22Rv1 (cell line): ENCODE results near the gene CLCF1.

Experiments
- H3K27ac ChIP-seq: fragments of 450-650 bp; 2 replicates; pipeline ENCODE4 v1.5.1; 2017
- CTCF ChIP-seq: fragments of 450-650 bp; IDR thresholded peaks from 2 replicates; pipeline ENCODE4 v1.5.1; 2017; ENCODE audit warnings: mild to moderate bottlenecking
- ZFX ChIP-seq: fragments of 450-650 bp; IDR thresholded peaks from 2 replicates; pipeline ENCODE4 v1.6.1; 2017; ENCODE audit warnings: antibody characterized with exemption, borderline replicate concordance

CLCF1 gene

DNA sequence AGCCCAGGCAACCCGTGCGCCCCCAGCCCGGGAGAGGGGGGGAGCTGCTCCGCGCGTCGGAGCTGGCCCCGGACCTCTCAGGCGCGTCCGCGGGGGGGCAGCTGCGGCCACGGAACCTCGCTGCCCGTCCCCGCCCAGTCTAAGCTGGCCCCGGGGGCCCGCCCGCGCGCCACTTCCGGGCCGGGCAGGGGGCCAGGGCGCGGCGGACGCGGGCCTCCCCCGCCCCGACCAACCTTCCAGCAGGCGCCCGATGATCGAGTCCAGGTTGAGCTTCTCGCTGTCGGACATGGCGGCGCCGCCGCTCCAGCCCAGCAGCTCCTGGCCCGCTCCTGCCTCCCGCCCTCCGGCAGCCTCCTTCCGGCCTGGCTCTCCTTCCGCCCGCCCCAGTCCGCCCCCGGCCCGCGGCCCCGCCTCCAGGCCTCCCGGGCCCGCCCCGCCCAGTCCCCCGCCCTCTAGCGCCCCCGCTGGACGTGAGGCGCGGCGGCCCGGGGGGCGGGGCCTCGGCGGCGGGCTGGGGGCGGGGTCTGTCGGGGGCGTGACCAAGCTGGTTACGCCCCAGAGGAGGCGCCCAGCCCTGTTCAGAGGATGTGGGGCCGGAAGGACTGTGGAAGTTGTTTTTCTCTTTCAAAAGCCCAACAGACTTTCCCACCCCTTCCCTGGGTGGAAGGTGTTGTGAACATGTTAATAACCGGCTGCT, 28.2 kb upstream of the CLCF1 start, which contains the start of gene PPP1CA:
Gene PPP1CA (minus strand): TSS at position 364 of the 697 bp plus-strand sequence. CDS start 76 bp downstream, at position 288.
- H3K27ac ChIP-seq: peak within 1 kb of the TSS; percentile 96
- TF ChIP-seq CTCF (peak; percentile 92), ZFX (no peak)

DNA sequence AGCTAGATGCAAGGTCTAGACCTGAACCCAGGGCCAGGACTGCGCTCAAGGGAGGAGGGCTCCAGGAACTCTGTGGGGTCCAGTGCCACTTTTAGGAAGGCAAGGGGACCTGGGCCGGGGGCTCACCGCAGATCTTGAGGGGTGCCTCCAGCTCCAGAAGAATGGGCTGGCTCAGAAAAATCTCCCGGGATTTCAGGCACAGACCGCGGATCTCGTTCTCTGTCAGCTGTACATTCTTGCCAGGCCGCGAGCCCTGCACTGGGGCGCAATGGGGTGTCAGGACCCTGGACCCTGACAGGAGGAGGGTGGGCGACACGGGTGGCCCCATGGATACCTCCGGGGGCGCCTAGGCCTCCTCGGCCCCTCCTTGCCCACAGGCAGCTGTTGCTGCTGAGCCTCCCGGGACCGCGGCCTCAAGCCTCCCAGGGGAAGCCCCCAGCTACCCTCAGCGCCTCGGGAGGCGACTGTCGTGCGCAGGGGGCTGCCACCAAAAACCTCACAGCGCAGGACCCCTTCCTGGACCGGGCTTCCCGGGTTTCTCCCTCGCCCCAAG, 27.6 kb upstream of the CLCF1 start:
- peak overlapping the region; percentile 96 for H3K27ac ChIP-seq
- TF ChIP-seq ZFX: no peak
- TF ChIP-seq CTCF: no peak

GRCh38 chr11:67400251-67400941, 27.0 kb upstream of the CLCF1 start:
- TF ChIP-seq ZFX: no peak
- TF ChIP-seq CTCF: no peak
- H3K27ac ChIP-seq: peak overlapping the region; percentile 96

DNA sequence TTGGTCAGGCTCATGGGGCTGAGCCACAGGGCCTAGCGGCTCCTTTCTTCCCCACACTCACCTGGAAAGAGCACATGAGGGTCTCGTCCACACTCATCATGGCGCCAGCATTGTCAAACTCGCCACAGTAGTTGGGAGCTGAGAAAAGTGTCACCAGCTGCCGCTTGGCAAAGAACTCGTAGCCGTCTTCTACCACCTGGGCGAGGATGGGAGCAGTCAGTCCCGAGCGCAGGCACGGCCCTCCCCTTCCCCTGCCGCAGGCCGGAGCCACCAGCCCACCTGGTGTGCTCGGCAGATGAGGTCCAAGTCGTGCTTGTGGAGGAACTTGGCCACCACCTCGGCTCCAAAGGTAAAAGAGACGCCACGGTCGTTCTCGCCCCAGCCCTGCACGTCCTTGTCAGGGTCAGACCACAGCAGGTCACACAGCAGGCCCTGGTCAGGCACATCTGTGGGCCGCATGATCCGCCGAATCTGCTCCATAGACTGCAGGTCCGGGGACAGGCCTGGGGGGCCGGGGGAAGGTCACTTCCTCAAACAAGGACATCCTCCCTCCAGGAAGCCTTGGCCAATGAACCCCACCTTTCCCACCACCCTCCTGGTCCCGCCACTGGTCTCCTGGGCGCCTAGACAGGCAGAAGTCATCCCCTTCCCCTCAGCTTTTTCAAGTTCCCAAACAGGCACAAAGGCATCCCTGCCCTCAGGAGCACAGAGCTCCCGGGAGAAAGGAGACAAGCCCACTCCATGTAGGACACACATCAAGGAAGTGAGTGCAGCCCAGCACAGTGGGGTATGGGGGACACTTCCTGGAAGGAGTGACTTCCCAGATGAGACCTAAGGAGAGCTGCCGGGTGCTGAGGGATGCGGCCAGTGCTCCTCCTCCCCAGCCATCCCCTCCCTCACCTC, 25.5 kb upstream of the CLCF1 start:
- peak overlapping the region; percentile 96 for H3K27ac ChIP-seq
- TF ChIP-seq ZFX (no peak), CTCF (no peak)

DNA sequence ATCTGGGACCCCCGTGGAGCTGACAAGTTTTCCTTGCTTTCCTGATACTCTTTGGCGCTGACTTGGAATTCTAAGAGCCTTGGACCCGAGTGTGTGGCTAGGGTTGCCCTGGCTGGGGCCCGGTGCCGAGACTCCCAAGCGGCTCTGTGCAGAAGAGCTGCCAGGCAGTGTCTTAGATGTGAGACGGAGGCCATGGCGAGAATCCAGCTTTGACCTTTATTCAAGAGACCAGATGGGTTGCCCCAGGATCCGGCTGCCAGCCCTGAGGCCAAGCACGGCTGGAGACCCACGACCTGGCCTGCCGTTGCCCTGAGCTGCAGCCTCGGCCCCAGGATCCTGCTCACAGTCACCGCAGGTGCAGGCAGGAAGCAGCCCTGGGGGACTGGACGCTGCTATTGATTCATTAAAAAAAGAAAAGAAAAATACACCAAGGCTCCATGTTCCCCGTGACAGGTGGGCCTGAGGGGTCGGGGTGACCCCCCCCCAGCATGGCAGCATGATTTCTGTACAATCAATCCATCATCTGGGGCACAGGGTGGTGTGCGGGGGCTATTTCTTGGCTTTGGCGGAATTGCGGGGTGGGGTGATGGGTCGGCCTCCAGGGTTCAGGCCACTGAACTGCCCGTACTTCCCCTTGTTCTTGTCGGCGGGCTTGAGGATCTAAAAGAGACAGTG, 24.7 kb upstream of the CLCF1 start:
- TF ChIP-seq ZFX: no peak
- TF ChIP-seq CTCF: no peak
- peak overlapping the region; percentile 96; the same call in 1 of the 2 replicates for H3K27ac ChIP-seq

DNA sequence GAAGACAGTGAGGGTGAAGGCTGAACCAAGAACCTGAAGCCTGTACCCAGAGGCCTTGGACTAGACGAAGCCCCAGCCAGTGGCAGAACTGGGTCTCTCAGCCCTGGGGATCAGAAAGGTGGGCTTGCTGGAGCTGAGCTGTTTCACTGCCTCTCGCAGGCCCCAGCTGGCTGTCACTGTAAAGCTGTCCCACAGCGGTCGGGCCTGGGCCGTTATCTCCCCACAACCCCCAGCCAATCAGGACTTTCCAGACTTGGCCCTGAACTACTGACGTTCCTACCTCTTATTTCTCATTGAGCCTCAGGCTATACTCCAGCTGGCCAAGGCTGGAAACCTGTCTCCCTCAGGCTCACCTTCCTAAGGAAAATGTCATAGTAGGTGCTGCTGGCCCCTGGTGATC, 24.1 kb upstream of the CLCF1 start:
- H3K27ac ChIP-seq: peak overlapping the region; percentile 96; the same call in 1 of the 2 replicates
- TF ChIP-seq CTCF (no peak), ZFX (no peak)
